ENCODE measurements around the gene NOTCH1.

The NOTCH1 gene

DNA sequence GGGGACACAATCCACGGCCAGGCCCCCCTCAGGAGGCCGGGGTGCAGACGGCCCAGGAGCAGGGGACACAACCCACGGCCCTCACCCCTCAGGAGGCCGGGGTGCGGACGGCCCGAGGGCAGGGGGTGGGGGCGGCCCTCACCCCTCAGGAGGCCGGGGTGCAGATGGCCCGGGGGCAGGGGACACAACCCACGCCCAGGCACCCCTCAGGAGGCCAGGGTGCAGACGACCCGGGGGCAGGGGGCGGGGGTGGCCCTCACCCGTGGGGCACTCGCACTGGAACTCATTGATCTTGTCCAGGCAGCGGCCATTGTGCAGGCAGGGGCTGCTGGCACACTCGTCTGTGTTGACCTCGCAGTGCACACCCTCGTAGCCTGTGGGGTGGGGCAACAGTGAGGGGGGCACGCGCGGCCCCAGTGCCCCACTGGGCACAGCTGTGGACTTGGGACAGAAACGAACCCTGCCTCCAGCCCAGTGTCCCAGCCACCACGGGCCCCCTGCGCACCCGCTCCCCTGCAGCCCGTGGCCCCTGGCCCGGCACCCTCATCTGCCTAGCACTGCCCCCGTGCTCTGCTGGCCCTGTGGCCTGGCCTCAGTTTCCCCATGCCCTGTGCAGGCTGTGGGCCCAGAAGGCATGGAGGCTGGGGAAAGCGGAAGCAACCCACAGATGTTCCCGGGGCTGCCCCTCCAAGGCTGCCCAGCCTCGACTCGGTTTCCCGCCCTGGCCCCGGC lies 28.7 kb downstream of the NOTCH1 start:
- H3K27me3 ChIP-seq (ENCODE audit: control insufficient read depth, insufficient read depth, low read length) = no peaks in the 10 kb centered on the region

DNA sequence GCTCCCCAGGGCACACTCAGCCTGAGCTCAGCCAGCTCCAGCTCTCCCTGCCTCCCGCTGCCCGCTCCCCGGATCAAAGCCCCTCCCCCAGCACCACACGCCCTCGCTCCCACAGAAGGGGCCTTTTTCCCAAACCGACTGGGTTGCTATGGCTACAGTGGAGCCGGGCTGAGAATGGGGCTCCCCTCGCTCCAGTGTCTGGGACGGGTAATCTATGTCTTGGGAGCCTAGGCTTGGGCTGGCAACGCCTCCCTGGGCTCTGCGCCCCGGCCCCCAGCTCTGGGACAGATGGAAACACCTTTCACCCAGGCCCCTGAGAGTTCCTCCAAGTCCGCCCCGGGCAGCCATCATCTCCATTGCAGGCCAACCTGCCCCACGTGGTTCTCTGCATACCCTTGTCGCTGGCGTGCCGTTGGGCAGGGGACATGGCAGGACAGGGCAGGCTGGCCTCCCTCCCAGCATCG lies 29.6 kb downstream of the NOTCH1 start:
- Histone ChIP-seq H3K36me3 (ENCODE audit: control insufficient read depth, insufficient read depth, low read length) (peaks cover 78% of the 10 kb centered on the region), H3K4me1 (ENCODE audit: control insufficient read depth, insufficient read depth, low read length) (no peaks in the 10 kb centered on the region), H3K27me3 (ENCODE audit: control insufficient read depth, insufficient read depth, low read length) (no peaks in the 10 kb centered on the region), H3K9ac (ENCODE audit: low read depth, low read length) (no peak overlapping the region), H3K27ac (ENCODE audit: low read depth, low read length) (no peak overlapping the region), H3K9me3 (ENCODE audit: control insufficient read depth, insufficient read depth, low read length) (no peaks in the 10 kb centered on the region), H3K4me3 (ENCODE audit: low read depth, low read length) (no peak overlapping the region)

More for the DNA sequence above, 28.7 kb downstream of the NOTCH1 start:
- H3K4me1 ChIP-seq (ENCODE audit: control insufficient read depth, insufficient read depth, low read length) = no peaks in the 10 kb centered on the region
- no peak overlapping the region for H3K27ac ChIP-seq (ENCODE audit: low read depth, low read length)
- no peak overlapping the region for H3K9ac ChIP-seq (ENCODE audit: low read depth, low read length)
- no peaks in the 10 kb centered on the region for H3K9me3 ChIP-seq (ENCODE audit: control insufficient read depth, insufficient read depth, low read length)
- peaks cover 68% of the 10 kb centered on the region for H3K36me3 ChIP-seq (ENCODE audit: control insufficient read depth, insufficient read depth, low read length)
- H3K4me3 ChIP-seq (ENCODE audit: low read depth, low read length) = no peak overlapping the region

DNA sequence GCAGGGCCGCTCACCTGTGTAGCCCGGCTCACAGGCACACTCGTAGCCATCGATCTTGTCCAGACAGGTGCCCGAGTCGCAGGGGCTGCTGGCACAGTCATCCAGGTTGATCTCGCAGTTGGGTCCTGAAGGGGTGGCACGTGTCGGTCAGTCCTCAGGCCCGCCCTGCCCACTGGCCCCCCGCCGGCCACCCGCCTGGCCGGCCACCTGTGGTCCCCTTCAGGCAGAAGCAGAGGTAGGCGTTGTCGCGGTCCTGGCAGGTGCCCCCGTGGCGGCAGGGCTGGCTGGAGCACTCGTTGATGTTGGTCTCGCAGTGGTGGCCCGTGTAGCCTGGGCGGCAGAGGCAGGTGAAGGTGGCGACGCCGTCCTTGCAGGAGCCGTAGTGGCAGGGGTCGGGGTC lies 30.6 kb downstream of the NOTCH1 start:
- Histone ChIP-seq H3K9me3 (ENCODE audit: control insufficient read depth, insufficient read depth, low read length) (no peaks in the 10 kb centered on the region), H3K27me3 (ENCODE audit: control insufficient read depth, insufficient read depth, low read length) (no peaks in the 10 kb centered on the region), H3K9ac (ENCODE audit: low read depth, low read length) (no peak overlapping the region), H3K4me1 (ENCODE audit: control insufficient read depth, insufficient read depth, low read length) (no peaks in the 10 kb centered on the region), H3K4me3 (ENCODE audit: low read depth, low read length) (no peak overlapping the region), H3K36me3 (ENCODE audit: control insufficient read depth, insufficient read depth, low read length) (peaks cover 86% of the 10 kb centered on the region), H3K27ac (ENCODE audit: low read depth, low read length) (no peak overlapping the region)

DNA sequence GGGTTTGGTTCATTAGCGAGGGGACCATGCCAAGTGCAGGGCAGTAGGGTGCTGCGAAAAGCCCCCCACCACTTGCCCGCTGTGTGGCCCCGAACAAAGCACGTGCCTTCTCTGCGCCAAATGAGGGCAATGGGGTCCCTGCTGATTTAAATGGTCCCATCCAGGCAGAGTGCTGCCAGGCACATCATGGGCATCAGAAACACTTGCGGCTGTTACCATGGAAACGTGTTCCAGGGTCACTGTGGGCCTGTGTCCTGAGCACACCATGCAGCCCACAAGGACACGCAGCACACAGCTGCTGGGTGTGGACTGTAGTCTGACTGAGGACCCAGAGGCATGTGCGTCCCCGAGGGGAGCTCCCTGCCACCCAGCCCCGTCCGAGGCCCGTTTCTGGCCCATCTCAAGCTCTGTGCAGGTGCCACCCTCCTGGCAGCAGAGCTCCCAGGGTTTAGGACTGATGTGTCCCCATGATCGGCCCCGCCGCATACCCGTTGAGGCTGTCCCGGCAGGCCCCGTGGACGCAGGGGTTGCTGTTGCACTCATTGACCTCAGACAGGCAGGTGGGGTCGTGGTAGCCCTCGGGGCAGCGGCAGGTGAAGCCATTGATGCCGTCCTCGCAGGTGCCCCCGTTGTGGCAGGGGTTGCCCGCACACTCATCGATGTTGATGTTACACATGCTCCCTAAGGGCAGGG lies 31.7 kb downstream of the NOTCH1 start:
- Histone ChIP-seq H3K4me3 (ENCODE audit: low read depth, low read length) (no peak overlapping the region), H3K36me3 (ENCODE audit: control insufficient read depth, insufficient read depth, low read length) (peaks cover 92% of the 10 kb centered on the region), H3K27ac (ENCODE audit: low read depth, low read length) (no peak overlapping the region), H3K9ac (ENCODE audit: low read depth, low read length) (no peak overlapping the region), H3K27me3 (ENCODE audit: control insufficient read depth, insufficient read depth, low read length) (no peaks in the 10 kb centered on the region), H3K4me1 (ENCODE audit: control insufficient read depth, insufficient read depth, low read length) (no peaks in the 10 kb centered on the region), H3K9me3 (ENCODE audit: control insufficient read depth, insufficient read depth, low read length) (no peaks in the 10 kb centered on the region)

DNA sequence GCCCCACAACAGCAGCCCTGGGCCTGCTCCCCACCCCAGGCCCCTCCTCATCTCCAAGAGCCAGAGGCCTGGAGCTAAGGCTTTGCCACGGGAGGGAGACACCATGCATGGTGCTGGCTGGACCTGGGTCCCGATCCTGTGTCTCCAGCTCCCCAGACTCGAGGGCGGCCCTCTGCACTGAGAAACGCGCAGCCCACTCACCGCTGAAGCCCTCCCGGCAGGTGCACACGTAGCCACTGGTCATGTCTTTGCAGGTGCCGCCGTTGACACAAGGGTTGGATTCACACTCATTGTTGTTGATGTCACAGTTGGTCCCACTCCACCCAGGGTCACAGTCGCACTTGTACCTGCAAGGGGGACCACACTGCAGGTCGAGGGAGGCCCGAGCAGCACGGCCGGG lies 32.7 kb downstream of the NOTCH1 start:
- H3K9ac ChIP-seq (ENCODE audit: low read depth, low read length) = no peak overlapping the region
- no peak overlapping the region for H3K27ac ChIP-seq (ENCODE audit: low read depth, low read length)
- no peak overlapping the region for H3K4me3 ChIP-seq (ENCODE audit: low read depth, low read length)
- H3K9me3 ChIP-seq (ENCODE audit: control insufficient read depth, insufficient read depth, low read length) = no peaks in the 10 kb centered on the region
- H3K27me3 ChIP-seq (ENCODE audit: control insufficient read depth, insufficient read depth, low read length) = no peaks in the 10 kb centered on the region
- H3K36me3 ChIP-seq (ENCODE audit: control insufficient read depth, insufficient read depth, low read length) = peaks cover 92% of the 10 kb centered on the region
- no peaks in the 10 kb centered on the region for H3K4me1 ChIP-seq (ENCODE audit: control insufficient read depth, insufficient read depth, low read length)

DNA sequence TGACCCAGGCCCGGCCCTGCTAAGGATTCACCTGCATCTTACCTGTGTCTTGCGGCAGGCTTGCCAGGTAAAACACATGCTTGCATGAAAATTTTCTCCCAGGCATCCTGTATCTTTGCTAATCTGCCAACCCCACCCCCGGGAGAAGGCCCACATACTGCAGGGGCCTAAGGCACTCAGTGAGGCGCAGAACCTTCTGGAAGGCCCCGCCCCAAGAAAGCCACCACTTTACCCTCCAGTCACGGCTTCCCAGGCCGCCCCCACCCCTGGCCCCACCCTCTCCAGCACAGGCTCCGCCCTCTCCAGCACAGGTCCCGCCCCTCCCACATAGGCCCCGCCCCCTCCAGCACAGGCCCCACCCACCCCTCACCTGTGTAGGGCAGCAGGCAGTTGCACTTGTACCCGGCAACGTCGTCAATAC lies 33.2 kb downstream of the NOTCH1 start:
- H3K27ac ChIP-seq (ENCODE audit: low read depth, low read length) = no peak overlapping the region
- no peak overlapping the region for H3K4me3 ChIP-seq (ENCODE audit: low read depth, low read length)
- H3K27me3 ChIP-seq (ENCODE audit: control insufficient read depth, insufficient read depth, low read length) = no peaks in the 10 kb centered on the region
- no peak overlapping the region for H3K9ac ChIP-seq (ENCODE audit: low read depth, low read length)
- H3K36me3 ChIP-seq (ENCODE audit: control insufficient read depth, insufficient read depth, low read length) = peaks cover 92% of the 10 kb centered on the region
- no peaks in the 10 kb centered on the region for H3K9me3 ChIP-seq (ENCODE audit: control insufficient read depth, insufficient read depth, low read length)
- no peaks in the 10 kb centered on the region for H3K4me1 ChIP-seq (ENCODE audit: control insufficient read depth, insufficient read depth, low read length)

DNA sequence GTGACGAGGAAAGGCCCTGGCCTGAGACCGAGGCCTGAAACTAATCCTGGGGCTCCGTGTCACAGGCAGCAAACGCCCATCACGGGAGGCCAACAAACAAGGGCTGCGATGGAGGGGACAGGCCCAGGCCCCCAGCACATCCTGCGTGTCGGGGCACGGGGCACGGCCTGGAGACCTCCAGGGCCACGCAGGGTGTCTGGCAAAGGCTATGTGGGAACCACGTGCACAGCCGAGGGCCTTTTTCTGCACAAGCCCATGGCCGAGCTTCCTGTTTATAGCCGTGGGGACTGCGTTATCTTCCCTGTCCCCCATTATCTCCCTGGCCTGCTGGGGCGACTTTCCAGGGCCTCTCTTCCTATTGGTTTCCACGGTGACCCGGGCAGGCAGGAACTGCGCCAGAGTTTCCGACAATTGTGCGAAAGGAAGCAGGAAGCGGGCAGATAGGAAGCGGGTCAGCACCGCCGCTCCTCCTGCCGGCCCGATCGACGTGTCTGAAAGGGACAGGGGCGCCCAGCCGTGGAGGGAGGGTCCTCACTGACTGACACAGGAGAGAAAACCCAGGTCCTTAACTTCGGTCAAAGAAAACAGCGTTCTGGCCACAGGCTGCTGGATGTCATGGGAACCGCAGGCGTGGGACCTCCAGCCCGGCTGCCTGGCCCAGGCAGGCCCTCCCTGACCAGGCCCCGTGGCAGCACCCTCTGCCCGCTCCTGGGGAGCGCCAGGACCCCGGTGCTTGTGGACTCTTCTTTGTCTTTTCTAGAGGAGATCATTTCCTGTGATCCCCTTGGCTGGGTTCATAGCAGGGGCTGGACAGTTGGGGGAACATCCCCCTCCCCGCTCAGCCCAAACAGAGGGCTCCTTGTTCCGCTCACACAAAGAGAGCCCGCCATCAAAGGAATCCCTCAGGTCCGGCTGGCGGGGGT lies 33.9 kb downstream of the NOTCH1 start:
- Histone ChIP-seq H3K27ac (ENCODE audit: low read depth, low read length) (no peak overlapping the region), H3K36me3 (ENCODE audit: control insufficient read depth, insufficient read depth, low read length) (peaks cover 93% of the 10 kb centered on the region), H3K4me1 (ENCODE audit: control insufficient read depth, insufficient read depth, low read length) (no peaks in the 10 kb centered on the region), H3K9ac (ENCODE audit: low read depth, low read length) (no peak overlapping the region), H3K27me3 (ENCODE audit: control insufficient read depth, insufficient read depth, low read length) (no peaks in the 10 kb centered on the region), H3K9me3 (ENCODE audit: control insufficient read depth, insufficient read depth, low read length) (no peaks in the 10 kb centered on the region), H3K4me3 (ENCODE audit: low read depth, low read length) (no peak overlapping the region)

DNA sequence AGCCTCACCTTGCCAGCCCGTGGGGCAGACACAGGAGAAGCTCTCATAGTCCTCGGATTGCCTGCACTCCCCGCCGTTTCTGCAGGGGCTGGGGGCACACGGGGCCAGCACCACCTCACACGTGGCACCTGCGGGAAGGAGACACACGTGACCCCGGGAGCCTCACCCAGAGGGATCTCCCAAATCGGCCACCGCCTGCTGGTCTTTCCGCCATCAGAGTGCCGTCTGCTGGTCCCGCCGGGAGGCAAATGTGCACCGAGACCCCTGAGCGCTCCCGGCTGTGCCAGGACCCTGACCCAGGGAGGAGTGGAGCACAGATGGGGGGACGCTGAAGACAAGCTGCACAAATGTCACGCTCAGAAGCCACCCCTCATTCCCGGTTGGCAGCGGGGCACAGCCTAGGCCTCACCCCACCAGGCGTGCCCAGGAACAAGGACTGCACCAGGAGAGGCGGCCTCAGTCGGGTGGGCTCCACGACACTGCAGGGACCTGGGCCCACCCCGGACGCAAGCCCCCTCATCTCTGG lies 34.6 kb downstream of the NOTCH1 start:
- Histone ChIP-seq H3K36me3 (ENCODE audit: control insufficient read depth, insufficient read depth, low read length) (peaks cover 96% of the 10 kb centered on the region), H3K4me3 (ENCODE audit: low read depth, low read length) (no peak overlapping the region), H3K4me1 (ENCODE audit: control insufficient read depth, insufficient read depth, low read length) (no peaks in the 10 kb centered on the region), H3K9ac (ENCODE audit: low read depth, low read length) (no peak overlapping the region), H3K27me3 (ENCODE audit: control insufficient read depth, insufficient read depth, low read length) (no peaks in the 10 kb centered on the region), H3K9me3 (ENCODE audit: control insufficient read depth, insufficient read depth, low read length) (no peaks in the 10 kb centered on the region), H3K27ac (ENCODE audit: low read depth, low read length) (no peak overlapping the region)

DNA sequence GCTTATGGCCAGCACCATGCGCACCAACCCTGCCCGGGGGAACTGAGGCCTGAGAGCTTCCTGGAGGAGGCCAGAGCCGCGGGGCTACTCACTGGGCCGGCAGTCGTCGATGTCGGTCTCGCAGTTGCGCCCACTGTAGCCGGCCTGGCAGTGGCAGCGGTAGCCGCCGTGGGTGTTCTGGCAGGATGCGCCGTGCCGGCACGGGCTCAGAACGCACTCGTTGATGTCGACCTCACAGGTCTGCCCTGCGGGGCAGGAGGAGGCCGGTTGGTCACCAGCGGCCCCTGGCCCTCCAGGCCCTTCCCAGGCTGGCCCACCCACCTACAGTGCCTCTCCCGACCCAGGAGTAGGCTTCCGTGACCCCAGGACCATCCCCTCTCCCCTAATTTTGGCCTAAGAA lies 35.3 kb downstream of the NOTCH1 start:
- Histone ChIP-seq H3K27ac (ENCODE audit: low read depth, low read length) (no peak overlapping the region), H3K9me3 (ENCODE audit: control insufficient read depth, insufficient read depth, low read length) (no peaks in the 10 kb centered on the region), H3K9ac (ENCODE audit: low read depth, low read length) (no peak overlapping the region), H3K4me3 (ENCODE audit: low read depth, low read length) (no peak overlapping the region), H3K27me3 (ENCODE audit: control insufficient read depth, insufficient read depth, low read length) (no peaks in the 10 kb centered on the region), H3K4me1 (ENCODE audit: control insufficient read depth, insufficient read depth, low read length) (no peaks in the 10 kb centered on the region), H3K36me3 (ENCODE audit: control insufficient read depth, insufficient read depth, low read length) (peaks cover 95% of the 10 kb centered on the region)

DNA sequence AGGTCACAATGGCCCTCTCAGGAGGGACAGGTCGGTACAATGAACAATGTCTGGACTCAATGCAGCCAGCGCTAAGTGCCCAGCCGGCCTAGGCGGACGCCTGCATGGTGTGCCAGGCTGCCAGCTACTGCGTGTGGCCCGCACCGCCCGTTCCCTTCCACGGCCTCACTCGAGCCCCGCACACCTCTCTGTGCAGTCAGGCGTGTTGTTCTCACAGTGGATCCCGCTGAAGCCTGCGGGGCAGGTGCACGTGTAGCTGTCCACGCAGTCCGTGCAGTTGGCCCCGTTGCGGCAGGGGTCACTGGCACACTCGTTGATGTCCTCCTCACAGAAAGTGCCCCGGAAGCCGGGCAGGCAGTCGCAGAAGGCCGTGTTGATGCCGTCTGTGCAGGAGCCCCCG lies 36.3 kb downstream of the NOTCH1 start:
- H3K36me3 ChIP-seq (ENCODE audit: control insufficient read depth, insufficient read depth, low read length) = peaks cover 95% of the 10 kb centered on the region

More for the DNA sequence above, 36.3 kb downstream of the NOTCH1 start:
- H3K9me3 ChIP-seq (ENCODE audit: control insufficient read depth, insufficient read depth, low read length) = no peaks in the 10 kb centered on the region
- no peak overlapping the region for H3K4me3 ChIP-seq (ENCODE audit: low read depth, low read length)
- no peak overlapping the region for H3K27ac ChIP-seq (ENCODE audit: low read depth, low read length)
- no peaks in the 10 kb centered on the region for H3K4me1 ChIP-seq (ENCODE audit: control insufficient read depth, insufficient read depth, low read length)
- no peak overlapping the region for H3K9ac ChIP-seq (ENCODE audit: low read depth, low read length)
- no peaks in the 10 kb centered on the region for H3K27me3 ChIP-seq (ENCODE audit: control insufficient read depth, insufficient read depth, low read length)

All from HUES48 (cell line).